NCI-H1417 treated with DMSO at 0.1 percent for 48 hours (cell line): Measurements from ENCODE around the gene SPRN.

Source experiments
- DNase-seq: peaks from one replicate; lab custom pipeline; 2025; lab: John Stamatoyannopoulos, UW

The SPRN gene

DNA sequence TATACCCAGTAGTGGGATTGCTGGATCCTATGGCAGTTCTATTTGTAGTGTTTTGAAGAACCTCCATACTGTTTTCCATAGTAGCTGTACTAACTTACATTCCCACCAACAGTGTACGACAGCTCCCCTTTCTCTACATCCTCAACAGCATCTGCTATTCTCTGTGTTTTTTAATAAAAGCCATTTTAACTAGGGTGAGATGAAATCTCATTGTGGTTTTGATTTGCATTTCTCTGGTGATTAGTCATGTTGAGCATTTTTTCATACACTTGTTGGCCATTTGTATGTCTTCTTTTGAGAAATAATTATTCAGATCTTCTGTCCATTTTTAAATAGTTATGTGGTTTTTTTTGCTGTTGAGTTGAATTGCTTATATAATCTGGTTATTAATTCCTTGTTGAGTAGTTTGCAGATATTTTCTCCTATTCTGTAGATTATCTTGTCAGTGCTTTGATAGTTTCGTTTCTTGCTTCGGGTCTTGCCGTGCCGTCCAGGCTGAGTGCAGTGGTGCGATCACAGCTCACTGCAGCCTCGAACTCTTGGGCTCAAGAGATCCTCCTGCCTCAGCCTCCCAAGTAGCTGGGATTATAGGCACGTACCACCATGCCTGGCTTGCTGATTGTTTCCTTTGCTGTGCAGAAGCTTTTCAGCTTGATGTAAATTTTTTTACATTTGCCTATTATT, 18.4 kb downstream of the SPRN start:
- no peak for DNase-seq

DNA sequence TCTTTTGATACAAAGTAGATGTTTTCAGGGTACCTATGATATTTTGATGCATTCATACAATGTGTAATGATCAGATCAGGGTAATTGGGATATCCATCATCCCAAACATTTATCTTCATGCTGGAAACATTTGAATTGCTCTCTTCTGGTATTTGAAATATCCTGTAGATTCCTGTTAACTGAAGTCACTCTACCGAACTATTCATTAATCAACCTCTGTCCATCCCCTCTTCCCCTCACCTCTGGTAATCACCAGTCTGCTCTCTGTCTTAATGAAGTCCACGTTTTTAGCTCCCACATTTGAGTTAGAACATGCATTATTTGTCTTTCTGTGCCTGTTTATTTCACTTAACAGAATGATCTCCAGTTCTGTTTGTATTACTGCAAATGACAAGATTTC, 19.2 kb downstream of the SPRN start:
- no peak for DNase-seq

DNA sequence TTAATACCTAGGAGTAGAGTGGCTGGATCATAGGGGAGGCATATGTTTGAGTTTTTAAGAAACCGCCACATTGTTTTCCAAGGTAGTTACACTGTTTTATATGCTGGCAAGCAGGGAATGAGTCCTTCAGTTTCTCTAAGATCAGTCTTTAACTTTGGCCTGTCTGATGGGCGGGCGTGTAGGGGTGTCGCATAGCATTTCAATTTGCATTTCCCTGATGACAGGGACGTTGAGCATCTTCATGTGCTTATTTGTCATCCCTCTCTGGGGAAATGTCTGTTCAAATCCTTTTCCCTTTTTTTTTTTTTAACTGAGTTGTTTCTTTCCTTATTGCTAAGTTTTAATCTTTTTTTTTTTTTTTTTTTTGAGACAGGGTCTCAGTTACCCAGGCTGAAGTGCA, 20.6 kb downstream of the SPRN start:
- no peak for DNase-seq

DNA sequence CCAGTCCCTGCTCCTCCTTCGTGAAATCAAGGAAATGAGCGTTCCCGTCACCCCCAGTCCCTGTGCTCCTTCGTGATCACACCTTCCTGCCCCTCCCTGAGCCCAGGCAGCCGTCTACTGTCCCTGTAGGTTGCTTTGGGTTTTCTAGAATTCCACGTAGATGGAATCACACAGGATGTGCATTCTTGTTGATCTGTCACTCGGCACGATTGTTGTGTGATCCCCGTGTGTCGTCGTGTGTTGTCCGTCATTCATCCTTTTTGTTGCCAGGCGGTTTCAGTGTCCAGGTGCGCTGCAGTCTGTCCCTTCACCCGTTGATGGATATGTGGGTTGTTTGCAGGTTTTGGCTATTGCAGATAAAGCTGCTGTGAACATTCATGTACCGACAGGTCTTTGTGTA, 21.1 kb downstream of the SPRN start:
- DNase-seq, result no peak

DNA sequence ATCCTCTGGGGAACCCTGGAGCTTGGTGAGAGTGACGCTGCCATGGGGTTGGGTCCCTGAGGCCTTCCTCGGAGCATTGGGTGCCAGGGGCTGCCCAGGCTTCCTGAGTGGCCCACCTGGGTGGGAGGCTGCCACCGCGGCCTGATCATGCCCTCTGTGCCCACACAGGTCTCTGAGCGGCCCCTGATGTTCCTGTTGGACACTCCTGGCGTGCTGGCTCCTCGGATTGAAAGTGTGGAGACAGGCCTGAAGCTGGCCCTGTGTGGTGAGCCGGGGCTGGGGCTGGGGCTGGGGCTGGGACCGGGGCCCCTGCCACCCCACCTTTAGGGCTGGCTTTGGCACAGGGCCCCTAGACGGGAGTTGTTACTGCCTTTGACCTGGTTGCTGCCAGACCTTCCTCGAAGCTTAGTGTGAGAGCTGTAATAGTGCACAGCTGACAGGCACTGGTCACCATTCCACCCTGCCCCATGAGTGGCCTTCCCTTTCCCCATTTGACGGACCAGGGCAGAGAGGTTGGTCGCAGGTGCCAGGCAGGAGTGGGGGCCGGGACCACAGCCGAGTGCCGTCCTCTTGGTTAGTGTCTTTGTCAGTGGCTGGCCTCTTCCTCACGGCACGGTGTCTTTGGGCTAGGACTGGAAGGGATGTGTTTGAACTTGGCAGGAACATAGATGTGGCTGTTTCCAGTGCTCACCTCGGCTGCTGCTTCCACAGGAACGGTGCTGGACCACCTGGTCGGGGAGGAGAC, 22.3 kb downstream of the SPRN start:
- no peak for DNase-seq

DNA sequence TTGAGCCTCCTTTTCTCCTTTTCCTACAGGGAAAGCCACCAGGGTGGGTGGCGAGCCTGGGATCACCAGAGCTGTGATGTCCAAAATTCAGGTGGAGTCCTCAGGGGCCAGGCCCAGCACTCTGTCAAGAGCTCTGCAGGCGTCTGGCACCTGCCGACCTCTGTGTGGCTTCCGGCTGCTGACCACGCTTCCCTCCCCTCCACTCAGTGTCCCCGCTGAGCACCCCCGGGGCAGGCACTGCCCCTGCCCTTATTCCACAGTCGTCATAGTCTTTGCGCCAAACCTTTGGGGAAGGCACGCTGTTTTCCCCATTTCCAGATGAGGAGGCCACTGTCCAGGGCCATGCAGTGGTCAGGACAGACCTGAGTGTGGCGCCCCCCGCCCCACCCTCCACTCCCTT, 22.9 kb downstream of the SPRN start:
- DNase-seq, result no peak

DNA sequence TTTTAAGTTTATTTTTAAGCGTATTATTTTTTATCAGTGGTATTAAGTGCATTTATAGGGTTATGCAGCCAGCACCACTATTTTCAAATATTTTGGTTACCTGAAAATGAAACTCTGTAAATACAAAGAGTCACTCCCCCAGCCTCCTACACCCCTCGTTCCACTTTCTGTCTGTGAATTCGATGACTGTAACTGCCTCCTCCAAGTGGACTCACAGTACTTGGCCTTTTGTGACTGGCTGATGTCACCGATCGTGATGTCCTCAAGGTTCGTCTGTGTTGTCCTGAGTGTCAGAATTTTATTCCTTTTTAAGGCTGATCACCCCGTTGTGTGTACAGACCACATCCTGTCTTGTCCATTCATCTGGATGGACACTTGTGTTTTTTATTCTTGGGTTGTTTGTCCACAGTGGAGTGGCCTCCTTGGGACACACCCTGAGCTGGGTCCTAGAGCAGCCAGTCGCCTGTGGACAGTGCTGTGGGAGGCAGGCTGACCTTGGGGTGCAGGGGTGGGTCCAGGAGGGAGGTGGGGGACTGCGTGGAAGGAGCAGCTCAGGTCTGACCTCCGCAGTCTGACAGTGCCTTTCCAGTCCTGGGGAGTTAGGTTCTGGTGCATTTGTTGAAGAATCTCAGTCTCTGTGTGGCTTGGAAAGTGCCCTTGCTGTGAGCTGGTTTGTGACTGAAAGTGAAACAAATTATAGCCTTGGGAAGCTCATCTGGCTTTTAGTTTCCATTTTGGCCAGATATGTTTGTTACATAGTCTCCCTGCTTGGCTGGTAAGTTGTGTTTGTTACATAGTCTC, 23.6 kb downstream of the SPRN start:
- no peak for DNase-seq

DNA sequence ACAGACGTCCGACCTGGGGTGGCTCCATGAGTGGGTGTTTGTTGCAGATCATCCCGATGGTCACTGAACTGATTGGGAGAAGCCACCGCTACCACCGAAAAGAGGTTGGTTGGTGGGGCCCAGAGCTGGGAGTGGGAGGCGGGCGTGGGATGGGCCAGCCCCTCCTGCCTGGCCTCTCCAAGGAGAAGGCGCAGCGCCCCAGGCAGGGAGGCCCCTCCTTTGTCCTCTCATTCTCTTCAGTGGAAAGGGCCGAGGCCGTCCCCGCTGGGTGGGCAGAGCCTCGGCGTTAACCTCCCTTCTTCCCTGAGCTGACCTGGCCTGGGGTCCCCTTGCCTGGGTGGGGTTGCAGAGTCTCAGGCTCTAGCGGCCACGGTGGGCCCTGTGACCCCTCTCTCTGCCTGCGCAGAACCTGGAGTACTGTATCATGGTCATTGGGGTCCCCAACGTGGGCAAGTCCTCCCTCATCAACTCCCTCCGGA, 25.3 kb downstream of the SPRN start:
- DNase-seq, result no peak

DNA sequence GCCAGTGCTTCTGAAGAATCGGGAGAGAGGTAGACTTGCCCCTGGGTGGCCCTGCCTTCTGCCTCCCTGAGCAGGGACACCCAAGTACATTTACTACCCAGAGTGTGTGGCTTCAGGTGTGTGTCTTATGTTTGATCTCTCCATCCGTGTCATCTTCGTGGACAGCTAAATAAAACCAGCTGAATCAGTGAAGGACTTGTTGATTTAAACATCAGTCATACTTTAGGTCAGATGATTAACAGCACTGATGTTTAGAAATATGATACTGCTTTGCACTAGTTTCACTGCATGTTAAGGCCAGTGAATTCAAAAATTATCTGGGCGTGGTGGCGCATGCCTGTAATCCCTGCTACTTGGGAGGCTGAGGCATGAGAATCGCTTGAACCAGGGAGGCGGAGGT, 26.5 kb downstream of the SPRN start:
- no peak for DNase-seq

DNA sequence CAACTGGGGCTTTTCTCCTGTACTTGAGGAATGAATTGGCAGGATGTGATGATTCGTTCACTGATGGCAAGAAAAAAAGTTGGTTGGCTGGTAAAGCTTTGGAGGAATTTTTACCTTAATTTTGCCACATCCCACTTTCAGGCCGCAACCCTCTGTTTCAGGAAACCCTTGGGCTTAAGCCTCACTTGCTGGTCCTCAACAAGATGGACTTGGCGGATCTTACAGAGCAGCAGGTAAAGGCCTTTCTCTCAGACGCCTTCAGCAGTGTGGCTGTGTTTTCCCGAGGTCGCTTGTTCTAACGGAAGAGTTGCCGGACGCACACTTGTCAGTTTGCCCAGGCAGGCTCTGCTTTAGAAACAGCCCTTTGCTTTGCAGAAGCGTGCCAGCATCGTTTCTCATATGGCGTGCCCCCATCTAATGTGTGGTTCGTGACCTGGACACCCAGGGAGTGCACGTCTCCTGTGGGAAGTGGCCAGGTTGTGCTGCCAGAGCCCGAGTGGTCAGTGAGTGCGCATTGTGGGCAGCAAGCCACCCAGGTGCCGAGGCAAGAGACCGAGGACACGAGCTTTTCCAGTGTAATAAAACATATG, 28.3 kb downstream of the SPRN start:
- no peak for DNase-seq

DNA sequence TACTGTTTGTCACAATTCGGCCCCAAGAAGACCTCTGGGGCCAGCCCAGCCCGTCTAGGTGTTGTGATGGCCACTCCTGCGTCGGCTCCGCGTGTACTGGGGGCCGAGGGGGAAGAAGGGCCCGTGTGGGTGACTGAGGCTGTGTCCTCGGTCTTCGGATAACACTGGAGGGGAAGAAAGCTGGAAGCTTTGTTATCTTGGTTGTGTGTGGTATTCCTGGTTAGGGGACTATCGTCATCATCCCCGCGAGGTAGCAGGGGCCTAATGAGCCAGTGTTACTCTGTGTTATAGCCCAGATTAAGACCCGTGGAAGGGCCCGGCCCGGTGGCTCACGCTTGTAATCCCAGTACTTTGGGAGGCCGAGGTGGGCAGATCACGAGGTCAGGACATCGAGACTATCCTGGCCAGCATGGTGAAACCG, 29.6 kb downstream of the SPRN start:
- DNase-seq, result no peak

DNA sequence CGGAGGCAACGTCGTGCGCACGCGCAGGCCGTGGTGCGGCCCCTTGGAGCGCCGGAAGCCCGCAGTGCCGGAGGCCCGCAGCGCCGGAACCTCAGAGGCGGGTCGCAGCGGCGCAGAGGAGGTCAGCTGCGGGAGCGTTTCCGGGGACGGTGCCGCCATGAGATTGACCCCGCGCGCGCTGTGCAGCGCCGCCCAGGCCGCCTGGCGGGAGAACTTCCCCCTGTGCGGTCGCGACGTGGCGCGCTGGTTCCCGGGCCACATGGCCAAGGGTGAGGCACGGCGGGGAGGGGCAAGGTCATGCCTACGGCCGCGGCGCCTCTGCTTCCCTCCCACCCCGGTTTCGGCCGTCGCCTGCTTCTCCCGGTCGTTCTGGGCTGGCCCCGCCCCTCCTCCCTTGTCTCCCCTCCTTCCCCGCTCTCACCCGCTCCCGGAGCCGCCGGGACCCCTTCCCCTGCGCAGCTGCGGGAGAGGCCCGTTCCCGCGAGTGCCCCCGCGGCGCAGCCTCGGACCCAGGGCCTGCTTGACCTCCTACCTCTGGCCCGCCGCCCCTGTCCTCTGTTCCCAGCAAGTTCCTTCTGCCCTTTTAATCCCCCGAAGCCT, 30.3 kb downstream of the SPRN start, which contains the start of gene MTG1:
Gene MTG1, plus strand, starts transcription at position 94 of the 600 bp plus-strand sequence. Its CDS starts 64 bp downstream, at position 158.
- peak; percentile 44 for DNase-seq

DNA sequence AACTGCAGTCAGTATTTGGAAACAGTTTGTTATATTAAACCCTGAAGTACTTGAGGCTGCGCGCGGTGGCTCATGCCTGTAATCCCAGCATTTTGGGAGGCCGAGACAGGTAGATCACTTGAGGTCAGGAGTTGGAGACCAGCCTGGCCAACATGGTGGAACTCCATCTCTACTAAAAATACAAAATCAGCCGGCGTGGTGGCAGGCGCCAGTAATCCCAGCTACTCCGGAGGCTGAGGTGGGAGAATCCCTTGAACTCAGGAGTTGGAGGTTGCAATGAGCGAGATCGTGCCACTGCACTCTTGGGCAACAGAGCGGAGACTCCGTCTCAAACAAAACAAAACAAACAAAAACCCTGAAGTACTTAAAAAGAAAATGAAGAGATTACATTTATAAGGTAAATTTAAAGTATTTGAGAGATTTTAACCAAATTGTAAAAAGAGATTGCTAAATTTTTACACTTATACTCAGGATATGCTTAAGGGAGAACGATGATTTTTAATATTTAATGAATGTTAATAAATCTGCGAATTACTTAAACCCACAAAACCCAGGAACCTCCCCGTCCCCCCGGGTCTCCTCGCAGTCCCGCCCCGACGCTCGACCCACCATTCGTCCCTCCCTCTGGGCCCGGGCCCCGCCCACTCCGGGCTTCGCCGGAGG, 30.9 kb downstream of the SPRN start:
- no peak for DNase-seq

DNA sequence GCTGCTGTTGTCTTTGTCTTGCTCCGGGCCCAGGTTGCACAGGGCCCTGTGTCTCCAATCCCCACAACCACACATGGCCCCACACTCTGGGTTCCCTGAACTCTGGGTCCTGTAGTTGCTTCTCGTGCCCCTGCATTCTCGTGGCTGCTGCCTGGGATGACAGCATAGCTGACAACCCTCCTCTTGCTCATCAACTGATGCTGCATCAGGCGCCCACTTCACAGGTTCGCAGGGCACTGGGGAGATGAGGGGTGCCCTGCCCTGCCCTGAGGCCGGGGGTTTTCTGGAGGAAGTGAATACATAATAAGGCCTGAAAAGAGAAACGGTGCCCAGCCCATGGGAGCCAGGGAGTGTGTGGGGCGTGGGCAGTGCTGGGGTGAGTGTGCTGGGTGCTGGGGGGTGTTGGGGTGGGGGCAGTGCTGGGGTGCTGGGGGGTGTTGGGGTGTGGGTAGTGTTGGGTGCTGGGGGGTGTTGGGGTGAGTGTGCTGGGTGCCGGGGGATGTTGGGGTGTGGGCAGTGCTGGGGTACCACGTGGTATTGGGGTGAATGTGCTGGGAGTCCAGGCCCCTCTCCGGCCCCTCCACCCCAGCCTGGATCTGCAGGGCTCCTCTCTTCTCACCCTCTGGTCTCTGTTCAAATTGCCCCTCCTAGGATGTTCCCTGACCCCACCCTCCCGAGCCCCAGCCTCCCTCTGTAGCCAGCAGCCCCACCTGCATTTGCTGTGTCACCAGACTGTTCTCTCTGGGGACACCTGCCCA, 32.5 kb downstream of the SPRN start:
- DNase-seq, result no peak

DNA sequence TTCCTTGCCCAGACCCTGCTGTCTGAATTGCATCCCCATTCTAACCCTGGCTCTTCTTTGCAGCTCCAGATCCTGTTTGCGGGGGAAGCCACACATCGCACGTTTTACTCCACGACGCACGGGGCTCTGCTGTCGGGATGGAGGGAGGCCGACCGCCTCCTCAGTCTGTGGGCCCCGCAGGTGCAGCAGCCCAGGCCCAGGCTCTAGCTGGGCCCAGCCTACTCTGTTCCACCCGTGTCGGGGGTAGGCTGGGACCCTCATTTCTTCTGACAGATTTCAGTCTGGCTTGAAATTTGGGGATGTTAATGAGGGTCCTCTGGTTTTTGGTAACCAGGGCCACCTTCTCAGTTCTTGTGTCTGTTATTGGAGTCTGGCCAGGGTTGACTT, 33.2 kb downstream of the SPRN start:
- DNase-seq, result no peak

DNA sequence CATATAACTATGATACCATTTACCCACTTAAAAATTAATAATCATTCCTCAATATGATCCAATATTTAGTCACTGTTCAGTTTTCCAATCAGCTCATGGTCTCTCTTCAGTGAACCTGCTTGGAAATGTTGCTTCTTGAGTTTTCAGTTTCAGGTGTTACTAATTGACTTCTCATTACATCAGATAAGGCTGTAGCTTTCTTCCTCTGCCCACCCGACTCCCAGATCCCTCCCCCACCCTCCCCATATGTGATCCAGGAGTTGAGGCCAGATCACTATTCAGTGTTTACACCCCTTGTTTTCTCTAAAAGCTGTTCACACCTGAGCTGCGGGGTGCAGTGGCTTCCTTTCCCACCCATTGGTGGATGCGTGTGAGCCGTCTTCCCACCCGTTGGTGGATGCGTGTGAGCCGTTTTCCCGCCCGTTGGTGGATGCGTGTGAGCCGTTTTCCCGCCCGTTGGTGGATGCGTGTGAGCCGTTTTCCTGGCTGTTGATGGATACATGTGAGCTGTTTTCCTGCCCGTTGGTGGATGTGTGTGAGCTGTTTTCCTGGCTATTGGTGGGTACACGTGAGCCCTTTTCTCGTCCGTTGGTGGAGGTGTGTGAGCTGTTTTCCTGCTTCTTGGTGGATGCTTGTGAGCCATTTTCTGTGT, 33.7 kb downstream of the SPRN start:
- no peak for DNase-seq

DNA sequence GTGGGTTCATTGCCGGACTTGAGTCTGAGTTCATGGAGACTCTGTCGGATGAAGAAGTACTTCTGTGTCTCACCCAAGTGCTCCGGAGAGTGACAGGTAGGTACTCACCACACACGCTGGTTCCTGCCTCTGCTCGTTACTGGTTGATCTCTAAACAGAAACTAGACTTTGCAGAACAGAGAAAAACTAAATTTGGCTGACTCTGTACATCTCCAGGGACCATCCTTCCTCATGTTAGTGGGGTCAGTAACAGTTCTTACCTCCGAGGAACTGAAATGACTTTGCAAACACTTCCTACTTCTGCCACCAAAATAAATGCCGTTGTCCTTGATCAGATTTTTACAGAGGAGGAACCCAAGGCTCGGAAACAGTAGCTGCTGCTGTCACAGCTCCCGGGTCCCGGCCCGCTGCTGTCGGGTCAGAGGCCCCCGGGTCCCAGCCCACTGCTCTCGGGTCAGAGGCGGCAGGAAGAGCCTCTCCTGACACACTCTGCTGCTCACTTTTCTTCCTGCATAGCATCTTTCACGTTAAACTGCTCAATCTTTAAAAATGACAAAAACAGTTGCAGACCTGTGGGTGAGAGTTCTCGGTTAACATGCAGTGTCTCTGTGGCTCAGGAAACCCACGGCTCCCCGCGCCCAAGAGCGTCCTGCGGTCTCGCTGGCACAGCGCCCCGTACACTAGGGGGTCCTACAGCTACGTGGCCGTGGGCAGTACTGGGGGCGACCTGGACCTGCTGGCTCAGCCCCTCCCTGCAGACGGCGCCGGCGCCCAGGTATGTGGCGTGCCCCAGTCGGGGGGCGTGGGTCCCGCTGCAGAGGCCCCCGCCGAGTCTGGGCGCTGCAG, 35.2 kb downstream of the SPRN start:
- no peak for DNase-seq

DNA sequence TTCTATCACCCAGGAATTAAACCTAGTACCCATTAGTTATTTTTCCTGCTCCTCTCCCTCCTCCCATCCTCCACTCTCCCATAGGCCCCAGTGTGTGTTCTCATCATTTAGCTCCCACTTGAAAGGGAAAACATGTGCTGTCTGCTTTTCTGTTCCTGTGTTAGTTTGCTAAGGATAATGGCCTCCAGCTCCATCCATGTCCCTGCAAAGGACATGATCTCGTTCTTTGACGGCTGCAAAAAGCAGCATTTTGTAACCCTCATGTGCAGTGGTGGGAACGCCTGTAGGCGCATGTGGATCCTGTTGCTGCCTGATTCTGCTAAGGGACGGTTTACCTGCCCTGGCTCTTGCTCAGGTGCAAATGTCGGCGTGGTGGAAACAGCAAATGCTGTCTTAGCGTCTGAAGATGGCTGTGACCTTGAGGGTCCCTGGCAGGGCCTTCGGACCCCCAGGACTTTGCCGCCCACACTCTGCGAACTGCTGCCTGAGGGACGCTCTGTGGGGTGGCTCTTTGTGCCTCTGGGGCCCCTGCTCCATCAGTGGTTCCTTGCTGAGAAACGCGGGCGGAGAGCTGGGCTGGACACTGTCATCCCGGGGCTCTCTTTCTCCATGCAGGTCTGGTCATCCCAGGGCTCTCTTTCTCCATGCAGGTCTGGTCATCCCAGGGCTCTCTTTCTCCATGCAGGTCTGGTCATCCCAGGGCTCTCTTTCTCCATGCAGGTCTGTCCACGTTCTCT, 36.0 kb downstream of the SPRN start:
- no peak for DNase-seq
